ENCODE data around the gene MAP1S.
A peak's percentile ranks its signal among the peaks of the same experiment; 100 is the strongest.

The MAP1S gene

DNA sequence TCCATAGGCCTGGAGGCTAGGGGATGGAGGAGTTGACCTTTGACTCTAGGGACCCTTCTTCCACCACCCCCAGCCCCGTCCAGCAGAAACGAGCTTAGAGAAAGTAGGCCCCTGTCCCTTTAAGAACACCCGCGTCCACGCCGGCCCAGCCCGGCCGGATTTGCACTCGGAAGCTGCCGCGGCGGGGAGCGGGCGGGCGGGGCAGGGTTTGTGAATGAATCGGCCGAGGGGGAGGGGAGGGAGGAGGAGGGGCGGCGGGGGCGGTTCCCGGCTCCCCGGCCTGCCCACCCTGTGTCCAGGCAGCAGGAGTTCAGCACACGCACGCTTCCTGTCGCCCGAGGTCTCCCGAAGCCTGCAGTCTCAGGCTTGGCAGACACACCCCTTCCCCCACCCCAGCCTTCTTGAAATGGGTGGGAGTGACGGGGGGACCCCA lies 32.7 kb upstream of the MAP1S start:
- H3K27ac ChIP-seq: peak overlapping the region; percentile 92
- TF ChIP-seq, protein P1, sequence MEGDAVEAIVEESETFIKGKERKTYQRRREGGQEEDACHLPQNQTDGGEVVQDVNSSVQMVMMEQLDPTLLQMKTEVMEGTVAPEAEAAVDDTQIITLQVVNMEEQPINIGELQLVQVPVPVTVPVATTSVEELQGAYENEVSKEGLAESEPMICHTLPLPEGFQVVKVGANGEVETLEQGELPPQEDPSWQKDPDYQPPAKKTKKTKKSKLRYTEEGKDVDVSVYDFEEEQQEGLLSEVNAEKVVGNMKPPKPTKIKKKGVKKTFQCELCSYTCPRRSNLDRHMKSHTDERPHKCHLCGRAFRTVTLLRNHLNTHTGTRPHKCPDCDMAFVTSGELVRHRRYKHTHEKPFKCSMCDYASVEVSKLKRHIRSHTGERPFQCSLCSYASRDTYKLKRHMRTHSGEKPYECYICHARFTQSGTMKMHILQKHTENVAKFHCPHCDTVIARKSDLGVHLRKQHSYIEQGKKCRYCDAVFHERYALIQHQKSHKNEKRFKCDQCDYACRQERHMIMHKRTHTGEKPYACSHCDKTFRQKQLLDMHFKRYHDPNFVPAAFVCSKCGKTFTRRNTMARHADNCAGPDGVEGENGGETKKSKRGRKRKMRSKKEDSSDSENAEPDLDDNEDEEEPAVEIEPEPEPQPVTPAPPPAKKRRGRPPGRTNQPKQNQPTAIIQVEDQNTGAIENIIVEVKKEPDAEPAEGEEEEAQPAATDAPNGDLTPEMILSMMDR (conservative IDR thresholded peaks at IDR 0.05): no peak

DNA sequence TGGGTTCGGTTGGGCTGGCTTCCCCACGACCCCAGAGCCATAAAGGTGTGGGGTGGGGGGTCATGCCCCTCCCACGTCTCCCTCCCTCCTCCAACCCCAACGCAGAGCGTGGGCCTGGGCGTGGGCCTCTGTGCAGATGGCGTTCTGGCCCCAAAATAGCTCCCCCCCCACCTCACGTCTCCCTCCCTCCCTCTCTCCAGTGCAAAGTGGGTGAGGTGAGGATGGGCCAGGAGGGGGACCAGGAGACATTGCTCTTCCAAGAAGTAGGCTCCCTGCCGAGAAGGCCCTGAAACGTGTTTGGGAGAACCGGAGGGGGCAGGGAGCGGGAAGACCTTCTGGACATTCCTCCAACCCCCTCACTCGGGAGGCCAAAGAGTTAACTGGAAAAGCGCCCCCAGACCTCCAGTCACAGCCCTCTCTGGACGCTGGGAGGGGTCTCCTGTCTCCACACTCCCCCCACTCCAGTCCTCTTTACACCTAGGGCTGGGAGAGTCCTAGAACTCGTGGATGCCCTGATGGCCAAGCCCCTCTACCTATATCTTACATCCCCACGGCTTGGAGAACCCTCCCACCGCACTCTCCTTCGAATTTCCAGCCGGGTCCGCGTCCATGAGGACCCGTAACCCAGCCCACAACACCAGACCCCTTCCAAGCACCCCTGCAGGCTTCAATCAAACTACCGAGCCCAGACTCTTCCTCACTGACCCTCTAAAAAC lies 32.0 kb upstream of the MAP1S start:
- TF ChIP-seq, protein P1 (conservative IDR thresholded peaks at IDR 0.05): no peak
- H3K27ac ChIP-seq: peak overlapping the region; percentile 92

DNA sequence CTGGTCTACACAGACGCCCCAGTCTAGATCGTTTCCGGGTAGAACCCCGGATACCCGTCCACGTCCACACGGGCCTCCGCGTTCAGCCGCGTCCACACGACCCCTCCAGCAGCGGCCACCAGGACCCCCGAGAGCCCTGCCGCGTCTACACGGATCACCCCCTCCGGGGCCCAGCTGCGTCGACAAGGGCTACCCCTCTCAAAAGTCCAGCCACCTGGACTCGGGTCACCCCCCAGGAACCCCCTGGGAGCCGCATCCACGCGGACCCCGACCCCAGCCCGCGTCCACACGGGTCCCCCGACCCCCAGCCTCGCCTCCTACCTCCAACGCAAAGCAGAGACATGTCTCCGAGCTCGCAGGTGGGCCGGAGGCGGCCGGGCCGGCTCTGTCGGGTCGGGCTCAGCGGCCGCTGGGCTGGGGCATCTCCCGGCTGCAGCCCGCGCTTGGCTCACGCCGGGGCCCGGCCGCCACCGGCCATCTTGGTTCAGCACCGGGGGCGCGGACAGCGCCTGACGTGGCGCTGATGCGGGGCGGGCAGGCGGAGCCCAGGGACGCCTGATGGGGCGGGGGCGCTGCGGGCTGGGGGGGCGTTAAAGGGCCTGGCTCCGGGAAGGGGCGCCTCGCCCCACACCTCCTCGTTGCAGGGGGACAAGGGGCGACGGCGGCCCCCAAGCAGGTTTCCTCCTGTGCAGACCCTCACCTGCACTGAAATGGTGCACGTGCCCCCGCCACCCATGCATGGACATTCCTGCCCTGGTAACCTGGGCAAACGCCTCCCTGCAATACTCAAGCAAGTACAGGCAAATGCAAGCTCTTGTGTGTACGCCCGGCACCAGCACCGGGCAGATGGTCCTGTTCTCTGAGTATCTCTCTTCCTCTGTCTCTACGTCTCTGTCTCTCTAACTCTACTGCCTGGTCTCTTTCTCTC lies 31.2 kb upstream of the MAP1S start, which contains the start of gene UNC13A:
TSS of gene UNC13A (minus strand) at position 498 of the 928 bp plus-strand sequence. CDS start at position 343, 155 bp downstream.
- TF ChIP-seq, protein P1 (conservative IDR thresholded peaks at IDR 0.05): no peak; the same call in 1 of the 2 replicates
- peak within 1 kb of the TSS; percentile 92 for H3K27ac ChIP-seq

DNA sequence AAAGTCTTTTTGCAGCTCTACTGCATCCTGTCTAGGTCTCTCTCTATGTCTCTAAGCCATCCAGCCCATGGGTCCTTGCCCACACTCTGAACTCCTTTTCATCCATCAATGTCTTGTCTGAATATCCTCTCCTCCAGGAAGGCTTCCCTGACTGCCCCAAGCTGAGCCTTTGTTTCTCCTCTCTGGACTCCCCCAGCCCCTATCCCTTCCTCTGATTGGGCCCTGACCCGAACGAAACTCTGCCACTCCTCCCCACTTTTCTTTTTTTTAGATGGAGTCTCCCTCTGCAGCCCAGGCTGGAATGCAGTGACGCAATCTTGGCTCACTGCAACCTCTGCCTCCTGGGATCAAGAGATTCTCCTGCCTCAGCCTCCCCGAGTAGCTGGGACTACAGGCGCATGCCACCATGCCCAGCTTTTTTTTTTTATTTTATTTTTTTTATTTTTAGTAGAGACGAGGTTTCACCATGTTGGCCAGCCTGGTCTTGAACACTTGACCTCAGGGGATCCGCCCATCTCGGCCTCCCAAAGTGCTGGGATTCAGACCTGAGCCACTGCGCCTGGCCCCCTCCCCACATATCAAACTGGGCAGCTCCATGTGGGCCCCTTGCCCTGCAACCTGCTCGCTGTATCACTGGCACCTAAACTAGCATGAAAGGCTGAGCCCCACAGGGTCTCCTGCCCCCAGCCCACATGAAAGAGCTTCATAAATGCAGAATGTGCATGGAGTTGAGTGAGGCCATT lies 30.3 kb upstream of the MAP1S start:
- TF ChIP-seq, protein P1 (conservative IDR thresholded peaks at IDR 0.05): no peak
- H3K27ac ChIP-seq: peak overlapping the region; percentile 92

DNA sequence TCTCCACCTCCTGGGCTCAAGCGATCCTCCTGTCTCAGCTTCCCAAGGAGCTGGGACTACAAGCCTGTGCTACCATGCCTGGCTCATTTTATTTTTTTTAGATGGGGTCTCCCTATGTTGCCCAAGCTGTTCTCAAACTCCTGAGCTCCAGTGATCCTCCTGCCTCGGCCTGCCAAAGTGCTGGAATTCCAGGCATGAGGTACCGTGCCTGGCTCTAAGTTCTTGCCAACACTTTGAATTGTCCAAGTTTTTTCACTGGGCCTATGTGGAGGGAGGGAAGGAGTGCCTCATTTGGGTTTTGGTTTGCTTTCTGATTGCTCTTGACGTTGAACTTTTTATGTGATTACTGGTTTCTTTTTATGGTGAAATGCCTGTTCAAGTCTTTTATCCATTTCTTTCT lies 26.7 kb upstream of the MAP1S start:
- no peak overlapping the region for H3K27ac ChIP-seq
- TF ChIP-seq, protein P1 (conservative IDR thresholded peaks at IDR 0.05): no peak

DNA sequence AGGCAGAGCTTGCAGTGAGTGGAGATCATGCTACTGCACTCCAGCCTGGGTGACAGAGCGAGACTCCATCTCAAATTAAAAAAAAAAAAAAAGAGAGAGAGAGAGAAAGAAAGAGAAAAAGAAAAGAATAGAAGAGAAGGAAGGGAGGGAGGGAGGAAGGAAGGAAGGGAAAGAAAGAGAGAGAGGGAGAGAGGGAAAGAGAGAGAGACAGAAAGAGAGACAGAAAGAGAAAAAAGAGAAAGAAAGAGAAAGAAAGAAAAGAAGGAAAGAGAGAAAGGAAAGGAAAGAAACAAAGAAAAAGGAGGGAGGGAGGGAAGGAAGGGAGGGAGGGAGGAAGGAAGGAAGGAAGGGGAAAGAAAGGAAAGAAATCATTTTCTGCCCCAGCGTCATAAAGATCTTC lies 24.1 kb upstream of the MAP1S start:
- TF ChIP-seq, protein P1 (conservative IDR thresholded peaks at IDR 0.05): no peak
- H3K27ac ChIP-seq: no peak overlapping the region
